HG02623 (cell line): ENCODE measurements around the gene CCSER2.
"Not testable (repeated sequence)": the region's sequence is repeated elsewhere in the genome, so short reads cannot be mapped to it uniquely, and the experiment has no call there.

ENCODE experiments used
- ATAC-seq: cut with Tn5 transposase; IDR thresholded peaks from one replicate; pipeline ENCODE4 v1.9.1; 2021; ENCODE audit warnings: moderate library complexity; ENCODE audit not compliant: unreplicated experiment

Gene CCSER2

GRCh38 chr10:84312816-84313215 is 15.6 kb upstream of the CCSER2 start:
- no peak for ATAC-seq

- no peak for ATAC-seq
Observed at GRCh38 chr10:84314275-84314674, 14.1 kb upstream of the CCSER2 start.

- peak; percentile 75 for ATAC-seq
Observed at GRCh38 chr10:84317174-84317573, 11.2 kb upstream of the CCSER2 start.

GRCh38 chr10:84321902-84322301 is 6.5 kb upstream of the CCSER2 start:
- no peak for ATAC-seq

GRCh38 chr10:84323566-84323965 is 4.8 kb upstream of the CCSER2 start:
- not testable (repeated sequence) for ATAC-seq

GRCh38 chr10:84326995-84327394 is 1.4 kb upstream of the CCSER2 start:
- not testable (repeated sequence) for ATAC-seq

GRCh38 chr10:84329196-84329611 is 815 bp downstream of the CCSER2 start:
- peak; percentile 8 for ATAC-seq

- peak; percentile 41 for ATAC-seq
Observed at GRCh38 chr10:84329986-84330651, 1.7 kb downstream of the CCSER2 start.

- ATAC-seq: no peak
Observed at GRCh38 chr10:84331091-84331490, 2.7 kb downstream of the CCSER2 start.

- ATAC-seq: peak; percentile 36
Observed at GRCh38 chr10:84333864-84334451, 5.6 kb downstream of the CCSER2 start.

GRCh38 chr10:84334811-84335210 is 6.4 kb downstream of the CCSER2 start:
- no peak for ATAC-seq

GRCh38 chr10:84335516-84335915 is 7.1 kb downstream of the CCSER2 start:
- ATAC-seq: no peak

- ATAC-seq: no peak
Observed at GRCh38 chr10:84336406-84337090, 8.2 kb downstream of the CCSER2 start.

GRCh38 chr10:84337199-84337598 is 8.8 kb downstream of the CCSER2 start:
- ATAC-seq: no peak

GRCh38 chr10:84339025-84339424 is 10.6 kb downstream of the CCSER2 start:
- ATAC-seq: no peak

GRCh38 chr10:84340187-84340586 is 11.8 kb downstream of the CCSER2 start:
- no peak for ATAC-seq

GRCh38 chr10:84340632-84341537 is 12.5 kb downstream of the CCSER2 start:
- ATAC-seq: no peak

GRCh38 chr10:84341538-84341856 is 13.1 kb downstream of the CCSER2 start:
- ATAC-seq: no peak

GRCh38 chr10:84341983-84342382 is 13.6 kb downstream of the CCSER2 start:
- no peak for ATAC-seq

- ATAC-seq: no peak
Observed at GRCh38 chr10:84342584-84342983, 14.2 kb downstream of the CCSER2 start.

- ATAC-seq: no peak
Observed at GRCh38 chr10:84343831-84344230, 15.4 kb downstream of the CCSER2 start.
